ENCODE measurements around the gene FCHSD2. TPM values are rescaled to one million over a fixed set of nuclear protein-coding genes. Genes with fewer than 3 reads are reported as not detected.

The FCHSD2 gene
- total and polyA plus RNA-seq, 2 donors (not counting 3 experiments of a cell fraction or from before 2014, with no cell fraction given) = 20.8 to 56.9 TPM

DNA sequence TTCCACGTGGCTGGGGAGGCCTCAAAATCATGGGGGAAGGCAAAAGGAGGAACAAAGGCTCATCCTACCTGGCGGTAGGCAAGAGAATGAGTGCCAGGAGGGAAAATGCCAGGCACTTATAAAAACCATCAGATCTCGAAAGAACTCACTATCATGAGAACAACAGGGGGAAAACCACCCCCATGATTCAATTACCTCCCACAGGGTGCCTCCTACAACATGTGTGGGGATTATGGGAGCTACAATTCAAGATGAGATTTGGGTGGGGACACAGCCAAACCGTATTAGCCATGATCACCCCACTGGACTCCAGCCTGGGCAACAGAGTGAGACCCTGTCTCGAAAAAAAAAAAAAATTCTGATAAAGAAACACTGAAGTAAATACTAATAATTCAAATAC, 87.1 kb downstream of the FCHSD2 start:
- no peaks in the 10 kb centered on the region for H3K27me3 ChIP-seq (ENCODE audit: control insufficient read depth in 2 of 2, insufficient read depth in 2 of 2, low read length in 2 of 2)
- FAIRE-seq (no peak), DNase-seq (ENCODE audit: low read depth, low spot score) (no peak)
- dilution Hi-C loops (cut with MboI; ENCODE audit: extremely low pct_ligation_motif_present, low sequenced_read_pairs) (no loop called here), intact Hi-C loops (cut with micrococcal nuclease) (no loop called here)
- H3K9me1 ChIP-seq (replicated peaks; ENCODE audit: control insufficient read depth, extremely low read depth, insufficient read depth, low read length) = peaks cover 7% of the 10 kb centered on the region
- H3K4me3 ChIP-seq (replicated peaks in 1 of 3; ENCODE audit: insufficient read depth in 1 of 3, low read depth in 1 of 3, low read length in 3 of 3) = no peak overlapping the region
- no peak overlapping the region for H3K4me2 ChIP-seq (ENCODE audit: insufficient read depth, low read length)
- CTCF ChIA-PET = interaction anchor here (1.0 kb wide), 1 partner anchor 22 kb away, joined by 6 read pairs; no protein-coding TSS in a partner anchor
- no peaks in the 10 kb centered on the region for H3K4me1 ChIP-seq (ENCODE audit: control insufficient read depth, extremely low read depth, insufficient read depth, low read length)
- H4K20me1 ChIP-seq (replicated peaks; ENCODE audit: control insufficient read depth, extremely low read depth, insufficient read depth, low read length) = peaks cover 11% of the 10 kb centered on the region
- POLR2A ChIA-PET = no interaction called here
- H3K9ac ChIP-seq (replicated peaks; ENCODE audit: extremely low read depth, insufficient read depth, low read length) = no peak overlapping the region
- H3K27ac ChIP-seq (ENCODE audit: insufficient read depth, low read depth, low read length) = no peak overlapping the region
- H3K36me3 ChIP-seq (ENCODE audit: control insufficient read depth in 2 of 2, extremely low read depth in 1 of 2, insufficient read depth in 2 of 2, low read length in 2 of 2) = no peaks in the 10 kb centered on the region
- no peak overlapping the region for H2AFZ ChIP-seq (ENCODE audit: low read depth, low read length)
- no peaks in the 10 kb centered on the region for H3K9me3 ChIP-seq (replicated peaks; ENCODE audit: control insufficient read depth, insufficient read depth, low read length)
- no peak for TF ChIP-seq JUN (IDR thresholded peaks at IDR 0.05; ENCODE audit: borderline replicate concordance, insufficient read depth, insufficient read length, low read depth)
- TF ChIP-seq POLR2AphosphoS5 (IDR thresholded peaks at IDR 0.05; ENCODE audit: insufficient read depth, low read depth, low read length) = no peak
- TF ChIP-seq MYC (IDR thresholded peaks at IDR 0.05; ENCODE audit: low read depth, low read length) = no peak
- TF ChIP-seq FOS (IDR thresholded peaks at IDR 0.05; ENCODE audit: borderline replicate concordance, insufficient read depth, low read length) = no peak
- TF ChIP-seq, protein P1, sequence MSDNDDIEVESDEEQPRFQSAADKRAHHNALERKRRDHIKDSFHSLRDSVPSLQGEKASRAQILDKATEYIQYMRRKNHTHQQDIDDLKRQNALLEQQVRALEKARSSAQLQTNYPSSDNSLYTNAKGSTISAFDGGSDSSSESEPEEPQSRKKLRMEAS (IDR thresholded peaks at IDR 0.05; ENCODE audit: insufficient read depth, insufficient read length) = no peak
- no peak for TF ChIP-seq GATA2 (IDR thresholded peaks at IDR 0.05; ENCODE audit: insufficient read depth, insufficient read length, low read depth, low read length)
- TF ChIP-seq, protein P2, sequence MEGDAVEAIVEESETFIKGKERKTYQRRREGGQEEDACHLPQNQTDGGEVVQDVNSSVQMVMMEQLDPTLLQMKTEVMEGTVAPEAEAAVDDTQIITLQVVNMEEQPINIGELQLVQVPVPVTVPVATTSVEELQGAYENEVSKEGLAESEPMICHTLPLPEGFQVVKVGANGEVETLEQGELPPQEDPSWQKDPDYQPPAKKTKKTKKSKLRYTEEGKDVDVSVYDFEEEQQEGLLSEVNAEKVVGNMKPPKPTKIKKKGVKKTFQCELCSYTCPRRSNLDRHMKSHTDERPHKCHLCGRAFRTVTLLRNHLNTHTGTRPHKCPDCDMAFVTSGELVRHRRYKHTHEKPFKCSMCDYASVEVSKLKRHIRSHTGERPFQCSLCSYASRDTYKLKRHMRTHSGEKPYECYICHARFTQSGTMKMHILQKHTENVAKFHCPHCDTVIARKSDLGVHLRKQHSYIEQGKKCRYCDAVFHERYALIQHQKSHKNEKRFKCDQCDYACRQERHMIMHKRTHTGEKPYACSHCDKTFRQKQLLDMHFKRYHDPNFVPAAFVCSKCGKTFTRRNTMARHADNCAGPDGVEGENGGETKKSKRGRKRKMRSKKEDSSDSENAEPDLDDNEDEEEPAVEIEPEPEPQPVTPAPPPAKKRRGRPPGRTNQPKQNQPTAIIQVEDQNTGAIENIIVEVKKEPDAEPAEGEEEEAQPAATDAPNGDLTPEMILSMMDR (IDR thresholded peaks at IDR 0.05; ENCODE audit: extremely low read depth in 1 of 2, insufficient read depth in 1 of 2, low read depth in 1 of 2, low read length in 2 of 2) = no peak
- no peak for TF ChIP-seq EZH2 (IDR thresholded peaks at IDR 0.05; ENCODE audit: borderline replicate concordance, low read depth, low read length, severe bottlenecking)
- no peak for TF ChIP-seq POLR2A (IDR thresholded peaks at IDR 0.05; ENCODE audit: low read depth, low read length)
- peaks cover 58% of the 10 kb centered on the region for H3K79me2 ChIP-seq (ENCODE audit: control insufficient read depth, insufficient read depth, low read length)
- BruUV-seq (replicated peaks) = no TSS peak

All from endothelial cell of umbilical vein (primary cell).